Neural cell (in vitro differentiated cells): ENCODE measurements around the gene PHTF2.

Experiments used
- EP300 ChIP-seq: fragments of 450-650 bp; conservative IDR thresholded peaks from 2 replicates; pipeline ENCODE4 v1.6.1; 2014; ENCODE audit warnings: antibody characterized with exemption, mild to moderate bottlenecking, moderate library complexity; ENCODE audit not compliant: poor library complexity, severe bottlenecking
- EZH2 ChIP-seq: fragments of 200-600, 300-800 bp; shearing (Covaris generic), sonication (generic); IDR thresholded peaks from 2 replicates; pipeline ENCODE4 v1.6.1; 2014; ENCODE audit warnings: antibody characterized with exemption, low read length, borderline replicate concordance, mild to moderate bottlenecking; ENCODE audit not compliant: insufficient read depth, poor library complexity, severe bottlenecking
- POLR2AphosphoS5 ChIP-seq: IDR thresholded peaks from 2 replicates; pipeline ENCODE4 v1.6.1; 2012
- RAD21 ChIP-seq: fragments of 450-650 bp; conservative IDR thresholded peaks from 2 replicates; pipeline ENCODE4 v1.6.1; 2014; ENCODE audit warnings: antibody characterized with exemption, mild to moderate bottlenecking, moderate library complexity
- TF ChIP-seq, protein P1 (sequence below): fragments of 450-650 bp; IDR thresholded peaks from 2 replicates; pipeline ENCODE4 v1.5.1; 2014; ENCODE audit warnings: antibody characterized with exemption, mild to moderate bottlenecking, moderate library complexity; ENCODE audit not compliant: poor library complexity, severe bottlenecking
- TF ChIP-seq, protein P2 (sequence below): IDR thresholded peaks from 2 replicates; pipeline ENCODE4 v1.6.1; 2012; ENCODE audit warnings: borderline replicate concordance

GRCh38 chr7:77825131-77825530 lies 26.6 kb downstream of the PHTF2 start:
- TF ChIP-seq POLR2AphosphoS5 (no peak), EP300 (no peak), RAD21 (no peak), EZH2 (no peak)
- TF ChIP-seq, protein P1, sequence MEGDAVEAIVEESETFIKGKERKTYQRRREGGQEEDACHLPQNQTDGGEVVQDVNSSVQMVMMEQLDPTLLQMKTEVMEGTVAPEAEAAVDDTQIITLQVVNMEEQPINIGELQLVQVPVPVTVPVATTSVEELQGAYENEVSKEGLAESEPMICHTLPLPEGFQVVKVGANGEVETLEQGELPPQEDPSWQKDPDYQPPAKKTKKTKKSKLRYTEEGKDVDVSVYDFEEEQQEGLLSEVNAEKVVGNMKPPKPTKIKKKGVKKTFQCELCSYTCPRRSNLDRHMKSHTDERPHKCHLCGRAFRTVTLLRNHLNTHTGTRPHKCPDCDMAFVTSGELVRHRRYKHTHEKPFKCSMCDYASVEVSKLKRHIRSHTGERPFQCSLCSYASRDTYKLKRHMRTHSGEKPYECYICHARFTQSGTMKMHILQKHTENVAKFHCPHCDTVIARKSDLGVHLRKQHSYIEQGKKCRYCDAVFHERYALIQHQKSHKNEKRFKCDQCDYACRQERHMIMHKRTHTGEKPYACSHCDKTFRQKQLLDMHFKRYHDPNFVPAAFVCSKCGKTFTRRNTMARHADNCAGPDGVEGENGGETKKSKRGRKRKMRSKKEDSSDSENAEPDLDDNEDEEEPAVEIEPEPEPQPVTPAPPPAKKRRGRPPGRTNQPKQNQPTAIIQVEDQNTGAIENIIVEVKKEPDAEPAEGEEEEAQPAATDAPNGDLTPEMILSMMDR: no peak
- TF ChIP-seq, protein P2, sequence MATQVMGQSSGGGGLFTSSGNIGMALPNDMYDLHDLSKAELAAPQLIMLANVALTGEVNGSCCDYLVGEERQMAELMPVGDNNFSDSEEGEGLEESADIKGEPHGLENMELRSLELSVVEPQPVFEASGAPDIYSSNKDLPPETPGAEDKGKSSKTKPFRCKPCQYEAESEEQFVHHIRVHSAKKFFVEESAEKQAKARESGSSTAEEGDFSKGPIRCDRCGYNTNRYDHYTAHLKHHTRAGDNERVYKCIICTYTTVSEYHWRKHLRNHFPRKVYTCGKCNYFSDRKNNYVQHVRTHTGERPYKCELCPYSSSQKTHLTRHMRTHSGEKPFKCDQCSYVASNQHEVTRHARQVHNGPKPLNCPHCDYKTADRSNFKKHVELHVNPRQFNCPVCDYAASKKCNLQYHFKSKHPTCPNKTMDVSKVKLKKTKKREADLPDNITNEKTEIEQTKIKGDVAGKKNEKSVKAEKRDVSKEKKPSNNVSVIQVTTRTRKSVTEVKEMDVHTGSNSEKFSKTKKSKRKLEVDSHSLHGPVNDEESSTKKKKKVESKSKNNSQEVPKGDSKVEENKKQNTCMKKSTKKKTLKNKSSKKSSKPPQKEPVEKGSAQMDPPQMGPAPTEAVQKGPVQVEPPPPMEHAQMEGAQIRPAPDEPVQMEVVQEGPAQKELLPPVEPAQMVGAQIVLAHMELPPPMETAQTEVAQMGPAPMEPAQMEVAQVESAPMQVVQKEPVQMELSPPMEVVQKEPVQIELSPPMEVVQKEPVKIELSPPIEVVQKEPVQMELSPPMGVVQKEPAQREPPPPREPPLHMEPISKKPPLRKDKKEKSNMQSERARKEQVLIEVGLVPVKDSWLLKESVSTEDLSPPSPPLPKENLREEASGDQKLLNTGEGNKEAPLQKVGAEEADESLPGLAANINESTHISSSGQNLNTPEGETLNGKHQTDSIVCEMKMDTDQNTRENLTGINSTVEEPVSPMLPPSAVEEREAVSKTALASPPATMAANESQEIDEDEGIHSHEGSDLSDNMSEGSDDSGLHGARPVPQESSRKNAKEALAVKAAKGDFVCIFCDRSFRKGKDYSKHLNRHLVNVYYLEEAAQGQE: no peak
